Tongue (tissue), 3 donors: ENCODE data around the gene PSMC3. TPM values are rescaled to one million over a fixed set of nuclear protein-coding genes. Genes with fewer than 3 reads are reported as not detected.

Experiments
- DNase-seq: peaks from one replicate; pipeline ENCODE4 v3.0.0-alpha.2; 2015
- small RNA-seq: library from RNA; depleted of rRNA; stranded (forward); fragments of <200 nt; gene quantifications from one replicate; pipeline ENCODE3, GENCODE V24; 2014; ENCODE audit warnings: low replicate concordance
- total RNA-seq: library from RNA; depleted of rRNA; stranded (reverse); fragments of >200 nt; gene quantifications from one replicate; pipeline ENCODE4 v1.2.3, GENCODE V29; 2014

The PSMC3 gene
- total RNA-seq, 1 donor from 2014 or later, result 133 TPM

DNA sequence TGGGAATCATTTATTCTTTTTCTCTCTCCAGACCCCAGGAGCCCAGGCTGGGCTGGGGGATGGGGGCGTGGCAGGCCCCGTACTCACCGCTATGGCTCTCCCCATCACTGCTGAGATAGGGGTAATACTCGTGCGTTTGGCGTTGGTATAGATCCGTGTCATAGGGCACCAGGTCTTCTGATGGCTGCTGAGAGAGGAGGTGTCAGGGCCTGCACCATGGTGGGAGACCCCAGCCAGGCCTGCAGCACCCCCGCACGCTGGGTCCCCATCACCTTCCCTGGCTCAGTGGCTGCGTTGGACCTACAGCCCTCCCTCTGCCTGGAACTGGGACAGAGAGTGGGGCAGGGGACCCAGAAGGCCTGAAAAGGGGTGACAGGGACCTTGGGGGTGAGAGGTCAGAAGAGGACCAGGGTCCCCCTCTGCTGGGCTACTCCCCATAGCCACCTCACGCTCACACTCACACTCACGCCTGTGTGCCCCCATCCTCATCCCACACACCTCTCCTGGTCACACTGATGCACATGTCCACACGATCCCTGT is 50.6 kb downstream of the PSMC3 start:
- no peak for DNase-seq

GRCh38 chr11:47375020-47375419 is 51.2 kb downstream of the PSMC3 start:
- no peak for DNase-seq

DNA sequence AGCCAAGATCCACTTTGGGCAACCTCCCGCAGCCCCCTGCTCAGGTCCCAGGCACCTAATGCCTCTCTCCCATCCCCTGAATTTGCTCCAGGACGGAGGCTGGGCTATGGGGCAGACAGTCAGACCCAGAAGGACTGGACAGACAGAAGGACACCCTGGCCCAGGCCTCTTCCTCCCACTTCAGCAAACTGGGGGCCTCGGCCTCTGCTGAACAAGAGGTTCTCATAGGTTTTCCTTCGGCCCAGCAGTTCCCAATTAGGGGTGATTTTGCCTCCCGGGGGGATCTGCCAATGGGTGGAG is 51.6 kb downstream of the PSMC3 start:
- DNase-seq, result no peak

DNA sequence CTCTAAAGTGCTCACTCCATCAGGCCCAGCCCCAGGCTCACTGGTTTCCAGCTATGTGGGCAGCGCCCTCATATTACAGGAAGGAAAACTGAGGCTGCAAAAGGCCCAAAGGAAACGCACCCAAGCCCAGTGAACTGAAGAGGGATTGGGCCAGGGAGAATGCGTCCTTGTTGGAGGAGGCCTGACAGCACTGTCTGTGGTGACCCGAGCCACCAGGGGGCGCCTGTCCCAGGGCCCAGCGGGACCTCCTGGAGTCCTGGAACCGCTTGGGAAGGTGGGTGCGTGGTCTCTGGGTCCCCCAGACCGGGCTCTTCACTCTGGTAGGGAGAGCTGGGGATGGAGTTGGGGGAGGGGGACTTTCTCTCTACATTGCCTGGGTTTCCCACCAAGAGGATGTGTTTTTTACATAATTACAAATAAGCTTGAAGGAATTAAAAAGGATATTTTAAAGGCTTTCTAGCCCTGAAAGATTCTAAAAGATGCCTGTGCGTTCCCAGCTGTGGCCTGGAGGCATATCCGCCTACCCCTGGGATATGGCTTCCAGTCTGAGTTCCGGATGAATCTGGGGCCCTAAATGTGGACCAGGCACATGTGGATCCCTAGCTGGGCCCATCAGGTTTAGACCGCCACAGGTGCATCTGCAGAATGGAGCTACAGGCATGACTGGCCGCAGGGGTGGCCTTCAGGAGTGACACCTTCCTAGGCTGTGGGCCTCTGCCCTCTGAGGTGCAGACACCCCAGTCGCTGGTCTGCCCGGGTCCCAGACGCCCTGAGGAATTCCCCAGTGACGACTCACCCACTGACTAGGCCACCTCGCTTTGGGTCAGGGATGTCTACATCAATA is 52.1 kb downstream of the PSMC3 start:
- DNase-seq, result peak; percentile 85

DNA sequence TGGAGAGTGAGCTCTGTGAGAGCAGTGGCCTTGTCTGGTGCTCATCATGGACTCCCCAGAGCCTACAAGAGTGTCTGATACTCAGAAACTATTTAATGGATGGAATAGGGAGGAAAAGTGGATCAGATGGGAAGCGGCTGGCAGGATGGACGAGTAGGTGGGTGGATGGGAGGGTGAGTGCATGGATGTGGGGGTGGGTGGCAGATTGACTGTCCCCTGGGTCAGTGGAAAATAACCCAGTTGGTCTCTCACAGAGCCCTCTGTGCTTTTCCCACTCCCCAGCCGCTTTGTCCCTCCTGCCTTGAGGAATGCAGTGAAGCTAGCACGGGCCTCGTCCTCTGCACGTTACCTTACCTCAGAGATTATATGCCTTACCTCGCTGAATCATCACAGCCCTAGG is 53.8 kb downstream of the PSMC3 start:
- DNase-seq, result no peak

DNA sequence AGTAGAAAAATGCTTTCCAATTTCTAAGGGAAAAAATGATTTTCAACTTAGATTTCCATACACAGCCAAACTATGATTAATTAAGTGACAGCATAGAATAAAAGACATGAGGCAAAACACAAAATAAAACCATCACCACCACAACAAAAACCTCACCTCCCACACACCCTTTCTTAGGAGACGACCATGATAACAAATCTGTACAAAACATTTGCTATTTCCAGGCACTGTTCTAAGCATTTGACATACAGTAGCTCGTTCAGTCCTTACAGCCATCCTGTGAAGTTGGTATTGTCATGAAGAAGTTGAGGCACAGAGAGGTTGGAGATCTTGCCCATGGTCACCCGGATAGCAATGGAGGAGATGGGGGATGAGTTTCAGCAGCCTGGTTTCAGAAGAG is 56.6 kb downstream of the PSMC3 start:
- DNase-seq, result no peak

Small RNA genes lying within 50 kb of the gene (small RNA-seq; reads per million reads assigned to genes)
- not detected for gene MIR4487

Other genes starting within 250 kb of the PSMC3 start
- 168 TPM for gene ARFGAP2, start 249.6 kb downstream of the PSMC3 start, total RNA-seq
- 263 TPM for gene PACSIN3, start 240.0 kb downstream of the PSMC3 start, total RNA-seq
- 17.6 TPM for gene DDB2, start 211.5 kb downstream of the PSMC3 start, total RNA-seq
- gene ACP2, start 177.6 kb downstream of the PSMC3 start, total RNA-seq, result 36.9 TPM
- gene NR1H3, start 168.4 kb downstream of the PSMC3 start, total RNA-seq, result 13.6 TPM
- gene MADD, start 156.3 kb downstream of the PSMC3 start, total RNA-seq, result 30.2 TPM
- not detected for gene MYBPC3, start 73.7 kb downstream of the PSMC3 start, total RNA-seq
- 5.0 TPM for gene SPI1, start 47.9 kb downstream of the PSMC3 start, total RNA-seq
- gene SLC39A13, start 17.8 kb downstream of the PSMC3 start, total RNA-seq, result 40.1 TPM
- 55.2 TPM for gene RAPSN, start 22.7 kb upstream of the PSMC3 start, total RNA-seq
- gene CELF1, start 126.7 kb upstream of the PSMC3 start, total RNA-seq, result 121 TPM
- 61.0 TPM for gene PTPMT1, start 139.2 kb upstream of the PSMC3 start, total RNA-seq
- gene KBTBD4, start 152.5 kb upstream of the PSMC3 start, total RNA-seq, result 24.8 TPM
- gene NDUFS3, start 152.6 kb upstream of the PSMC3 start, total RNA-seq, result 98.3 TPM
- 1.4 TPM for gene FAM180B, start 160.2 kb upstream of the PSMC3 start, total RNA-seq
- gene C1QTNF4, start 168.0 kb upstream of the PSMC3 start, total RNA-seq, result 5.3 TPM
- gene MTCH2, start 216.1 kb upstream of the PSMC3 start, total RNA-seq, result 44.9 TPM